ENCODE measurements around the gene LIPC. TPM values are rescaled to one million over a fixed set of nuclear protein-coding genes. Genes with fewer than 3 reads are reported as not detected.

Gene LIPC
- total RNA-seq, 1 experiment from 2014 or later, result not detected

GRCh38 chr15:58401991-58402649 is 29.7 kb upstream of the LIPC start:
- no peaks in the 10 kb centered on the region for H3K9me2 ChIP-seq (ENCODE audit: insufficient read depth)
- no peaks in the 10 kb centered on the region for H3K4me1 ChIP-seq (ENCODE audit: control insufficient read depth in 1 of 2, insufficient read depth in 2 of 2, low read length in 2 of 2)
- ATAC-seq, result no peak
- no peaks in the 10 kb centered on the region for H4K20me1 ChIP-seq (ENCODE audit: insufficient read depth)
- H3K4me2 ChIP-seq (ENCODE audit: low read length), result no peak overlapping the region
- H3K36me3 ChIP-seq (ENCODE audit: control insufficient read depth in 1 of 2, insufficient read depth in 2 of 2, low read length in 2 of 2), result no peaks in the 10 kb centered on the region
- ChIA-PET POLR2A (no interaction called here), RAD21 (ENCODE audit: low non-redundant PET in 1 of 2, low total read pairs in 2 of 2, uncharacterized antibody in 2 of 2, unreplicated experiment in 2 of 2) (no interaction called here), CTCF (no interaction called here)
- DNase-seq (ENCODE audit: low read depth, low spot score), result no peak
- no peak overlapping the region for H2AFZ ChIP-seq (ENCODE audit: low read depth, low read length, poor library complexity, severe bottlenecking)
- H3K9ac ChIP-seq (ENCODE audit: low read length), result no peak overlapping the region
- intact Hi-C loops (cut with micrococcal nuclease), result no loop called here
- no TSS peak for BruUV-seq (replicated peaks)
- no peaks in the 10 kb centered on the region for H3K9me3 ChIP-seq (ENCODE audit: control insufficient read depth in 1 of 2, insufficient read depth in 1 of 2, low read depth in 1 of 2, low read length in 2 of 2)
- H3K27me3 ChIP-seq (ENCODE audit: insufficient read depth, low read length), result no peaks in the 10 kb centered on the region
- no peak overlapping the region for H3K4me3 ChIP-seq (replicated peaks in 1 of 2; ENCODE audit: low read depth in 1 of 2, low read length in 2 of 2)
- H3K79me2 ChIP-seq (ENCODE audit: insufficient read depth, low read length), result no peaks in the 10 kb centered on the region
- H3K27ac ChIP-seq (ENCODE audit: low read depth, low read length), result no peak overlapping the region
- TF ChIP-seq POLR2AphosphoS5 (IDR thresholded peaks at IDR 0.05; ENCODE audit: low read depth, low read length) (no peak), ELF1 (IDR thresholded peaks at IDR 0.05; ENCODE audit: borderline replicate concordance, low read depth) (no peak), SP1 (IDR thresholded peaks at IDR 0.05; ENCODE audit: low read depth) (no peak), SIN3A (IDR thresholded peaks at IDR 0.05; ENCODE audit: low read depth) (no peak), RAD21 (IDR thresholded peaks at IDR 0.05; ENCODE audit: low read depth) (no peak), ZNF274 (IDR thresholded peaks at IDR 0.05; ENCODE audit: low read depth, low read length) (no peak), ATF3 (IDR thresholded peaks at IDR 0.05) (no peak), SRF (IDR thresholded peaks at IDR 0.05; ENCODE audit: low read depth) (no peak), CEBPB (IDR thresholded peaks at IDR 0.05; ENCODE audit: low read depth) (no peak), ZFX (IDR thresholded peaks at IDR 0.05) (no peak), ZBTB33 (IDR thresholded peaks at IDR 0.05; ENCODE audit: extremely low read depth, insufficient replicate concordance, low read length) (no peak), FOSL1 (IDR thresholded peaks at IDR 0.05; ENCODE audit: low read depth) (no peak), EZH2phosphoT487 (IDR thresholded peaks at IDR 0.05; ENCODE audit: borderline replicate concordance) (no peak), EGR1 (IDR thresholded peaks at IDR 0.05; ENCODE audit: low read depth) (no peak), JUND (IDR thresholded peaks at IDR 0.05) (no peak)
